HCT116 (cell line): Measurements from ENCODE around the gene HMCN2.

Experiments used
- ATF3 ChIP-seq: IDR thresholded peaks from 2 replicates; pipeline ENCODE4 v1.6.1; 2012
- CBX3 ChIP-seq: IDR thresholded peaks from 2 replicates; pipeline ENCODE4 v1.6.1; 2012; ENCODE audit warnings: low read depth
- CEBPB ChIP-seq: IDR thresholded peaks from 2 replicates; pipeline ENCODE4 v1.6.1; 2012; ENCODE audit warnings: low read depth
- EZH2 ChIP-seq: fragments of 200-600 bp; sonication (generic); IDR thresholded peaks from 2 replicates; pipeline ENCODE4 v1.6.1; 2017; ENCODE audit warnings: antibody characterized with exemption, mixed run types
- FOSL1 ChIP-seq: IDR thresholded peaks from 2 replicates; pipeline ENCODE4 v1.6.1; 2012; ENCODE audit warnings: low read depth
- JUND ChIP-seq: IDR thresholded peaks from 2 replicates; pipeline ENCODE4 v1.6.1; 2012
- POLR2A ChIP-seq: IDR thresholded peaks from 2 replicates; pipeline ENCODE4 v1.7.0; 2011; ENCODE audit warnings: borderline replicate concordance; ENCODE audit not compliant: insufficient read depth, insufficient read length; ENCODE audit errors: extremely low read depth
- POLR2AphosphoS5 ChIP-seq: IDR thresholded peaks from 2 replicates; pipeline ENCODE4 v1.6.1; 2011; ENCODE audit warnings: mild to moderate bottlenecking, low read depth, low read length, moderate library complexity
- SIN3A ChIP-seq: IDR thresholded peaks from 2 replicates; pipeline ENCODE4 v1.6.1; 2012; ENCODE audit warnings: low read depth
- SP1 ChIP-seq: IDR thresholded peaks from 2 replicates; pipeline ENCODE4 v1.6.1; 2012; ENCODE audit warnings: low read depth
- TCF7L2 ChIP-seq: IDR thresholded peaks from 2 replicates; pipeline ENCODE4 v1.7.0; 2011; ENCODE audit warnings: borderline replicate concordance, inconsistent platforms; ENCODE audit not compliant: insufficient read depth, insufficient read length; ENCODE audit errors: extremely low read depth
- TF ChIP-seq, protein P1 (sequence below), 3 experiments: fragments of 200-600 bp in 1 of 3; sonication (generic) in 1 of 3; IDR thresholded peaks in 2 of 3; conservative IDR thresholded peaks in 1 of 3; 2 replicates each; pipeline ENCODE4 v1.5.1; 2012 to 2017; ENCODE audit warnings: low read depth in 2 of 3, low read length in 2 of 3, antibody characterized with exemption in 1 of 3, borderline replicate concordance in 1 of 3, control low read depth in 1 of 3, mild to moderate bottlenecking in 1 of 3, mixed read lengths in 1 of 3, mixed run types in 1 of 3, moderate library complexity in 1 of 3; ENCODE audit not compliant: insufficient read depth in 1 of 3
- TF ChIP-seq, protein P2 (sequence below): IDR thresholded peaks from 2 replicates; pipeline ENCODE4 v1.6.1; 2012

DNA sequence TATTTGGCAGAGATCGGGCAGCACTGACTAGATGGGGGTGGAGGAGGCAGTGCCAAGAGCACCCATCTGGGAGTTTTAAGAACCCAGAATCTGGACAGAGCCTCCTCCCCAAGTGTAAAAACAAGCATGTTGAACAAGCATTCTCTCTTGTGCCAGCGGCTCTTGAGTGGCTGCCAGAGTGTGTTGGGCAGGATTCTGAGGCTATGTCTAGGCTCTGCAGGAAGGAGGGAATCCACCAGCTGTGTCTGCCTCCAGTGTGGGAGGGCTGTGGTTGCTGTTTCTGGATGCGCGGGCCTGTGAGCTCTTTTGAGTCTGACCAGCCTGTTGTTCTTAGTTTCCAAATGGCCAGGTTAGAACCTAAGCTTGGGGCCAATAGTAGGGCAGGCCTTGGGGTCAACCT lies 39.8 kb downstream of the HMCN2 start:
- TF ChIP-seq, protein P1, sequence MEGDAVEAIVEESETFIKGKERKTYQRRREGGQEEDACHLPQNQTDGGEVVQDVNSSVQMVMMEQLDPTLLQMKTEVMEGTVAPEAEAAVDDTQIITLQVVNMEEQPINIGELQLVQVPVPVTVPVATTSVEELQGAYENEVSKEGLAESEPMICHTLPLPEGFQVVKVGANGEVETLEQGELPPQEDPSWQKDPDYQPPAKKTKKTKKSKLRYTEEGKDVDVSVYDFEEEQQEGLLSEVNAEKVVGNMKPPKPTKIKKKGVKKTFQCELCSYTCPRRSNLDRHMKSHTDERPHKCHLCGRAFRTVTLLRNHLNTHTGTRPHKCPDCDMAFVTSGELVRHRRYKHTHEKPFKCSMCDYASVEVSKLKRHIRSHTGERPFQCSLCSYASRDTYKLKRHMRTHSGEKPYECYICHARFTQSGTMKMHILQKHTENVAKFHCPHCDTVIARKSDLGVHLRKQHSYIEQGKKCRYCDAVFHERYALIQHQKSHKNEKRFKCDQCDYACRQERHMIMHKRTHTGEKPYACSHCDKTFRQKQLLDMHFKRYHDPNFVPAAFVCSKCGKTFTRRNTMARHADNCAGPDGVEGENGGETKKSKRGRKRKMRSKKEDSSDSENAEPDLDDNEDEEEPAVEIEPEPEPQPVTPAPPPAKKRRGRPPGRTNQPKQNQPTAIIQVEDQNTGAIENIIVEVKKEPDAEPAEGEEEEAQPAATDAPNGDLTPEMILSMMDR (IDR thresholded peaks at IDR 0.05 in 2 of 3, conservative IDR thresholded peaks at IDR 0.05 in 1 of 3; ENCODE audit: borderline replicate concordance in 1 of 3, insufficient read depth in 1 of 3, low read depth in 2 of 3, low read length in 2 of 3) = no peak
- TF ChIP-seq TCF7L2 (no peak), CBX3 (no peak), POLR2A (no peak), JUND (no peak), SIN3A (no peak), EZH2 (no peak), POLR2AphosphoS5 (no peak), ATF3 (no peak), SP1 (no peak), FOSL1 (no peak), CEBPB (no peak)
- TF ChIP-seq, protein P2, sequence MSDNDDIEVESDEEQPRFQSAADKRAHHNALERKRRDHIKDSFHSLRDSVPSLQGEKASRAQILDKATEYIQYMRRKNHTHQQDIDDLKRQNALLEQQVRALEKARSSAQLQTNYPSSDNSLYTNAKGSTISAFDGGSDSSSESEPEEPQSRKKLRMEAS = no peak
